ENCODE data around the gene FMNL2.

The FMNL2 gene

DNA sequence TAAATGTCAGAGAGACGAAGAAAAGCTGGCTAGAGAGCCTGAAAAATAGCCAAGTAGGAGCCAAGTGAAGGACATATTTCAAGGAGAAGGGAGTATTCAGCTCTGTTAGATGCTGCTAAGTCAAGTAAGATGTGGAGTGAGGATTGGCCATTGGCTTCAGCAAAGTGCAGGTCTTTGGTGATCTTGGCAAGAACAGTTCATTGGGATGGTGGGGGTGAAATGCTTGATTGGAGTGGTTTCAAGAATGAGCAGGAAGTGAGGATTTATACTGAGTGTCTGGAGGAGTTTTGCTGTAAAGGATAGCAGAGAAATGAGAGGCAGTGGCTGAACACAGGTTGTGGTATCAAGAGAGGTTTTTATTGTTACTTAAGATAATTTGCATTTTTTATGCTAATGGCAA is 242.6 kb downstream of the FMNL2 start:
- no peak for TF ChIP-seq Cebpa-rat (IDR thresholded peaks at IDR 0.05)

DNA sequence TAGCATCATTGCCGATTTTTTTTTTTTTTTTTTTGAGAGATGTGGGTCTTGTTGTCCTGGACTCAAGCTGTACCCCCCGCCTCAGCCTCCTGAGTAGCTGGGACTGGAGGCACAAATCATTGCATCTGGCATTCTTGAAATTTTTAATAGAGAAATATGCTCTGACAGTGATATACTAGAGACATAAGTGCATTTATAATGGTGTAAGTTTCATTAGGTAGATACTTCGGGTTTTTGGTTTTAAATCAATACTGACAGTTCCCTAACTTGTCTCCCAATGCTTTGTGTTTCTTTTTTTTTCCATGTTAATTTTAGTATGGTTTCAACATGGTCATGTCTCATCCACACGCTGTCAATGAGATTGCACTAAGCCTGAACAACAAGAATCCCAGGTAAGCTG is 243.6 kb downstream of the FMNL2 start:
- H3K4me1 ChIP-seq = peaks cover 11 to 93% (median 46%) of the 10 kb centered on the region in 10 experiments
- peaks cover 58 to 99% (median 95%) of the 10 kb centered on the region in 11 experiments for H3K36me3 ChIP-seq
- H3K4me2 ChIP-seq = peak overlapping the region in 1 of 11 experiments; percentile 63; a peak in 1 of 22 replicates
- no peaks in the 10 kb centered on the region for H4K20me1 ChIP-seq
- no peak for TF ChIP-seq Cebpa-rat (IDR thresholded peaks at IDR 0.05)
- no peak overlapping the region for H3K4me3 ChIP-seq
- peak overlapping the region in 3 of 11 experiments; percentile 6 to 55 (median 36); a peak in 1 of 22 replicates for H3K27ac ChIP-seq
- H3K27me3 ChIP-seq = no peaks in the 10 kb centered on the region
- no peaks in the 10 kb centered on the region for H3K9me3 ChIP-seq (replicated peaks in 1 of 11)
- H3K9ac ChIP-seq = no peak overlapping the region

More for the DNA sequence above, 242.6 kb downstream of the FMNL2 start:
- H3K9ac ChIP-seq = no peak overlapping the region
- peaks cover 48 to 90% (median 85%) of the 10 kb centered on the region in 11 experiments for H3K36me3 ChIP-seq
- no peaks in the 10 kb centered on the region for H3K9me3 ChIP-seq (replicated peaks in 1 of 11)
- H4K20me1 ChIP-seq = no peaks in the 10 kb centered on the region
- H3K4me1 ChIP-seq = peaks cover 8 to 89% (median 45%) of the 10 kb centered on the region in 10 experiments
- no peak overlapping the region for H3K4me3 ChIP-seq
- H3K4me2 ChIP-seq = peak overlapping the region in 6 of 11 experiments; percentile 6 to 63 (median 26); a peak in 7 of 22 replicates
- H3K27ac ChIP-seq = peak overlapping the region in 7 of 11 experiments; percentile 9 to 58 (median 36); a peak in 11 of 22 replicates
- H3K27me3 ChIP-seq = no peaks in the 10 kb centered on the region

DNA sequence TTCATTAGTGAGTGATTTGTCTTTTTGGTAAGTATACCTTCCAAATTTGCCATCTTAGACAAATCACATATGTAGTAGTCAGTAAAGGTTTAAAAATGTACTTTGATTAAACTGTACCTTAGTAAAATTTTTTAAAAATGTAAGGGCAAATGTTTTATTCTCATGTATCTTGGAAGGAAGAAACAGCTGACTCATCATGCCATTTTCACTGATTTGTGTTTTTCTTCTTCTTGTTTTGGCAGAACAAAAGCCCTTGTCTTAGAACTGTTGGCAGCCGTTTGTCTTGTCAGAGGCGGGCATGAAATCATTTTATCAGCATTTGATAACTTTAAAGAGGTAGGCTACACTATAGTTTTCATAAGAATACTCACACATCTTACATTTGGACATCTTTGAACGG is 245.7 kb downstream of the FMNL2 start:
- Histone ChIP-seq H3K36me3 (peaks cover 54 to 100% (median 96%) of the 10 kb centered on the region in 11 experiments), H4K20me1 (no peaks in the 10 kb centered on the region), H3K27ac (peak overlapping the region; percentile 0 to 55 (median 36); a peak in 17 of 22 replicates), H3K9me3 (replicated peaks in 1 of 11) (no peaks in the 10 kb centered on the region), H3K9ac (no peak overlapping the region), H3K4me2 (peak overlapping the region in 3 of 11 experiments; percentile 2 to 22 (median 20); a peak in 2 of 22 replicates), H3K27me3 (no peaks in the 10 kb centered on the region), H3K4me3 (no peak overlapping the region), H3K4me1 (peaks cover 12 to 95% (median 47%) of the 10 kb centered on the region in 10 experiments)
- no peak for TF ChIP-seq Cebpa-rat (IDR thresholded peaks at IDR 0.05)

DNA sequence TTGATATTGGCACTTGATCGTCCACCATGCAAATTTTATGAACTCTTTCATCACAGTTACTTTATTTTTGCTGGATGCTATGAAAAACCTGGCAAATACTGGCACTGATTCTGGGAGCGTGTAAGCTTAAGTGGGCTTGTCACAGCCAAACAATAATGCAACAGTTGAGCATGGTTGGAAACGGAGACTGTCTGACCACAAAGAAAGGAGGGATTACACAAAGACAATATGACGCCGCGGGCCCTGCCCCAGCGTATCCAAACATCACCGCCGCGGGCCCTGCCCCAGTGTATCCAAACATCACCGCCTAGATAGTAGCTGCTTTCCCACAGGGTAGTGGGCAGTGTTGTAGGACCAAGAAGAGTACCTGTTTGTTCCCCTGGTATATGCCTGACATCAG is 246.4 kb downstream of the FMNL2 start:
- no peaks in the 10 kb centered on the region for H4K20me1 ChIP-seq
- H3K4me3 ChIP-seq = no peak overlapping the region
- no peak overlapping the region for H3K9ac ChIP-seq
- H3K27ac ChIP-seq = peak overlapping the region in 4 of 11 experiments; percentile 10 to 55 (median 30); a peak in 3 of 22 replicates
- H3K4me2 ChIP-seq = peak overlapping the region in 1 of 11 experiments; percentile 20; a peak in 1 of 22 replicates
- H3K9me3 ChIP-seq (replicated peaks in 1 of 11) = no peaks in the 10 kb centered on the region
- TF ChIP-seq Cebpa-rat (IDR thresholded peaks at IDR 0.05) = no peak
- peaks cover 12 to 95% (median 50%) of the 10 kb centered on the region in 10 experiments for H3K4me1 ChIP-seq
- H3K36me3 ChIP-seq = peaks cover 47 to 100% (median 95%) of the 10 kb centered on the region in 11 experiments
- H3K27me3 ChIP-seq = no peaks in the 10 kb centered on the region

DNA sequence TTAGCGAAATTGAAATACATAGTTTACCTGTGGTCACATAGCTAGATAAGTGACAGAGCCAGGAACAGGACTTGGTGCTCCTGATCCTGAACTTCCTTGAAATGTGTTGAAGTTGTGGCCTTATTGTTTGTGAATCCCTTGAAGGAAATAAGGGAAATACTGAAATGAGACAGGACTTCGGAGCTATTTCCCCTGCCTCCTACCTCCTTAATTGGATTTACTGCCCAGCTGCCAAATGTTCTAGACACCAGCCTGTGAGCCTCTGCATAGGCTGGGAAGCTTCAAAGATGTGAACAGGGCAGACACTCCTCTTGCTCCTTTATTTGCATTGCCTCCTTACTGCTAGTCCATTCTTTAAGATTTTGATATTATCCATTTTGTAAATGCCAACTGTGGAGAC is 247.1 kb downstream of the FMNL2 start:
- Histone ChIP-seq H4K20me1 (no peaks in the 10 kb centered on the region), H3K9me3 (replicated peaks in 1 of 11) (no peaks in the 10 kb centered on the region), H3K27me3 (no peaks in the 10 kb centered on the region), H3K4me2 (0 out of 22 replicates have a peak overlapping the region, but pooled peaks of 1 of the 11 experiments have one; percentile 2), H3K36me3 (peaks cover 45 to 100% (median 95%) of the 10 kb centered on the region in 11 experiments), H3K4me3 (no peak overlapping the region), H3K27ac (peak overlapping the region in 2 of 11 experiments; percentile 19 to 55; a peak in 2 of 22 replicates), H3K4me1 (peaks cover 15 to 95% (median 54%) of the 10 kb centered on the region in 10 experiments), H3K9ac (no peak overlapping the region)
- TF ChIP-seq Cebpa-rat (IDR thresholded peaks at IDR 0.05) = no peak

DNA sequence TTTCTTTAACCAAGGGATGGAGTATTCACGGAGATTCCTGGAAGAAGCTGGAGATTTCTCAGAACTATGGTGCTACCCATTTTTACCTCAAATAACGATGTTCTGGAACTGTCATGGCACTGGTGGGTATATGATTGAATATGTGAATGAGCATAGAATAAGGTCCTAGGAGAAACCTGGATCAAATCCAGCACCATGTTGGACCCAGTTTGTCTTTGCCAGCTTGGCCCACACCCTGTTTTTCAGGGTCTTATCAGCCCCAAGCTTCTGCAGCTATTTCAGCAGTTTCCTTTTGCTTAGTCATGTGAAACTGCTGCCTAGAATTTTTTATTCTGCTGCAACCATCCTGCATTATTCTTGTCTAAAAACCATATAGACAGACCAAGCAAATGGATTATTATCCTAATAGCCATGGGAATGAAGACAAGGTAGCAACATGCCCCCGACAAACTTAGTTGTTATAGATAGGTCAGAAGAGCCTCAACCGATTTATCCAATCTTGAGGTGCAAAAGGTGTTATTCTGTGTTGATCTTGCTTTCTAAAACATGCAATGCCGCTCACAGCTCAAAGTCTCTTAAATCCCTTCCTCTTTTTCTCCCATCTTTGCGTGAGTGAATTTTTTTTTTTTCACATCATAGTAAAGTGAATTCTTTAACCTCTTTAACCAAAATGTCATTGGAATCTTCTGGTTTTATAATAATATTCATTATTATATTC is 248.7 kb downstream of the FMNL2 start:
- no peaks in the 10 kb centered on the region for H3K27me3 ChIP-seq
- no peaks in the 10 kb centered on the region for H4K20me1 ChIP-seq
- H3K9ac ChIP-seq = no peak overlapping the region
- peak overlapping the region in 7 of 11 experiments; percentile 9 to 44 (median 25); a peak in 11 of 22 replicates for H3K27ac ChIP-seq
- peaks cover 29 to 95% (median 60%) of the 10 kb centered on the region in 10 experiments for H3K4me1 ChIP-seq
- H3K4me3 ChIP-seq = no peak overlapping the region
- no peaks in the 10 kb centered on the region for H3K9me3 ChIP-seq (replicated peaks in 1 of 11)
- H3K36me3 ChIP-seq = peaks cover 39 to 97% (median 82%) of the 10 kb centered on the region in 11 experiments
- TF ChIP-seq Cebpa-rat (IDR thresholded peaks at IDR 0.05) = no peak
- peak overlapping the region; percentile 40 to 65 (median 49) for H3K4me2 ChIP-seq

DNA sequence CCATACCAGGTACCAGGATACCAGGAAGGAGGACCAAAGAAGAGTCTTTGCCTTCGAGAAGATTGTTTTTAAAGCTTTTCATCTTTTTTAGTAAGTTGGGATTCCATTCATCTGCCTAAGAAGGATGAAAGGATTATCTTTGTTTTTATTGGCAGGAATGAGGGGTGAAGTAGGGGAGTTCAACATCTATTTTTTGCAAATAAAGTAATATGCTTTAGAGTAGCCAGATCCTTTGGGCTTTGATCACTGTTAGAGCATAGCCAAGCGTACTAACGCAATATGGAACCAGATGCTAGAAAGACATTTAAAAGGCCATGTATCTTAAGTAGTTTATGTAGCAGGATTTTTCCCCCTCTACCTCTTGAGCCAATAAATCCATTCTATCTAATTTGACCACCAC is 249.3 kb downstream of the FMNL2 start:
- peak overlapping the region in 4 of 11 experiments; percentile 40 to 65 (median 58); a peak in 1 of 22 replicates for H3K4me2 ChIP-seq

DNA sequence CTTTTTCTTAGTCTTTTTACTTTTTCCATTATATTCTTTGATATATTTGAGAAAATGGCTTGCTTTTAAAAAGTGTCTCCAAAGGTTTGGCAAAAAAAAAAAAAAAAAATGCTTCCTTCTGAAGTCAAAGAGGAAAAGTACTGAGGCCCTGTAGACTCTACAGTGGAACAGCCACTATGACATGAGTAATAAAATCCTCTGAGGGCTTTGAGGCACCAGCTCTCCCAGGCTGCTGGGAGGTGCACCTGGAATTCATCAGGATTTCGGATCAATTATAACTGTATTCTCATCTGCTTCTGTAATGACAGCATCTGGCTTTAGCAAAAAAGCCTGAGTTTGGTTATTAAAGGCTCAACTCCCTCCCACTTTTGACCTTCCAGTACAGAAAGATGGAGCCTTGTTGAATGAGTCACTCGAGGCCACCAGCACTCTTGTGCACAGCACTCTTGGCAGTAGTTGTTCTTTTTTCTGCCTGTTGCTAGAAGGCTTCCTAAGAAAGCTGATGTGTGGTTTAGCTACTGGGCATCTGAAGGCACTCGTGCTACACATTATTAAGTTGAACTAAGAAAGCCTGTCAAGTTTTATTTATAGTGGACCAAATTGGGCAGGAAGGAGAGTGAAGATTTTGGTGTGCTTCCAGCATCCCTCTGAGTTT is 251.0 kb downstream of the FMNL2 start:
- H3K9ac ChIP-seq = 0 out of 22 replicates have a peak overlapping the region, but pooled peaks of 1 of the 11 experiments have one; percentile 5
- no peak overlapping the region for H3K4me3 ChIP-seq
- peaks cover 39 to 92% (median 74%) of the 10 kb centered on the region in 11 experiments for H3K36me3 ChIP-seq
- no peak for TF ChIP-seq Cebpa-rat (IDR thresholded peaks at IDR 0.05)
- H3K27ac ChIP-seq = peak overlapping the region; percentile 1 to 79 (median 53); a peak in 18 of 22 replicates
- no peaks in the 10 kb centered on the region for H3K9me3 ChIP-seq (replicated peaks in 1 of 11)
- peak overlapping the region in 10 of 11 experiments; percentile 2 to 83 (median 58); a peak in 14 of 22 replicates for H3K4me2 ChIP-seq
- H4K20me1 ChIP-seq = no peaks in the 10 kb centered on the region
- peaks cover 38 to 86% (median 70%) of the 10 kb centered on the region in 10 experiments for H3K4me1 ChIP-seq
- H3K27me3 ChIP-seq = no peaks in the 10 kb centered on the region

More for the DNA sequence above, 249.3 kb downstream of the FMNL2 start:
- H3K27ac ChIP-seq = peak overlapping the region in 4 of 11 experiments; percentile 1 to 43 (median 30); a peak in 1 of 22 replicates
- peaks cover 35 to 99% (median 66%) of the 10 kb centered on the region in 10 experiments for H3K4me1 ChIP-seq
- no peak overlapping the region for H3K9ac ChIP-seq
- peaks cover 33 to 93% (median 78%) of the 10 kb centered on the region in 11 experiments for H3K36me3 ChIP-seq
- no peaks in the 10 kb centered on the region for H4K20me1 ChIP-seq
- no peaks in the 10 kb centered on the region for H3K27me3 ChIP-seq
- no peak for TF ChIP-seq Cebpa-rat (IDR thresholded peaks at IDR 0.05)
- no peak overlapping the region for H3K4me3 ChIP-seq
- no peaks in the 10 kb centered on the region for H3K9me3 ChIP-seq (replicated peaks in 1 of 11)
